HG03442 (cell line): ENCODE data around the gene KLF13.

ENCODE experiments used
- ATAC-seq: cut with Tn5 transposase; IDR thresholded peaks from one replicate; pipeline ENCODE4 v1.9.1; 2021; ENCODE audit warnings: mild to moderate bottlenecking, moderate library complexity; ENCODE audit not compliant: unreplicated experiment

KLF13 gene

DNA sequence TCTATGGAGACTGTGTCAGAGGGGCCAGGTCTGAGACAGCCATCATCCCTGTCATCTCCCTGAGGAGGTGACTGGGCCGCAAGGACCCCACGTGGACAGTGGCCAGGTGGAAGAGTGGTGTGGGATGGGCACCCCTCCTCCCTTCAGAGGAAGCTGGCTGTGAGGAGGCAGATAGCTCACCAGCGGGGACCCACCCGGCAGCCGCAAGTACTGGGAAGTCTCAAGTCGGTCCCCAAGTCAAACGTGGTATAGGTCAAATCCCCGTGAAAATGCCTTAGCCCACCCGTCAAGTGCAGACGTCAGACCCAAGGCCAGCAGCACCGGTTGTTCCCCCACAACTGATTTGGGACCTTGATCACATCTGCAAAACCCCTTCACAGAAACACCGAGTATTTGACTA is 12.3 kb upstream of the KLF13 start:
- no peak for ATAC-seq

DNA sequence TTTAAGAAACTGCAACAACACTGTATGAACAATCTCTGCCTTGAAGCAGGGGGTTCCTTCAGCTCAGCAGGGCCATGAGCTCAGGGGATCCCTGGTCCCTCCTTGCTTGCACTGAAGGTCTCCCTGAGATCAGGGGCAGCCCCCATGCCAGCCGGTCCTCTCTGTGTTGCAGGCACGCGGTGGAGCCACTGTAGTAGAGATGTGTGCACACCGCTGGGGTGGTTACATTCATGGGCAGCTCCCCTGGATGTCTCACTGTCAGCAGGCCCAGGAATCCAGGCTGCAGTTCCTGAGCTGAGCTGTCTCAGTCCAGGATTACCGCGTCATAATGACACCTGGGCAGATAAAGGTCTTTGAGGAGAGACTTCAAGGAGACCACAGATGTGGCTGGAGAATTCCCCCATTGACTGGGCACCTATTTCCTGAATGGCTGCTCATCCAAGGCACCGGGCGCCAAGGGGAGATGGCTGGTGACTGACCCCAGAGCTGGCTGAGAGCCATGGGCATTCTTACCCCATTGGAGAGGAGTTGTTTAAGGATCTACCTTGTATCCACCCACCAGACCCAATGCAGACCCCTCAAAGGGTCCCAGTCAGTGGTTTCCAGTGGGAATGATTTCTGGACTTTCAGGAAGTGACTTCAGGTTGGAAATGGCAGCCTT is 10.4 kb upstream of the KLF13 start:
- no peak for ATAC-seq

DNA sequence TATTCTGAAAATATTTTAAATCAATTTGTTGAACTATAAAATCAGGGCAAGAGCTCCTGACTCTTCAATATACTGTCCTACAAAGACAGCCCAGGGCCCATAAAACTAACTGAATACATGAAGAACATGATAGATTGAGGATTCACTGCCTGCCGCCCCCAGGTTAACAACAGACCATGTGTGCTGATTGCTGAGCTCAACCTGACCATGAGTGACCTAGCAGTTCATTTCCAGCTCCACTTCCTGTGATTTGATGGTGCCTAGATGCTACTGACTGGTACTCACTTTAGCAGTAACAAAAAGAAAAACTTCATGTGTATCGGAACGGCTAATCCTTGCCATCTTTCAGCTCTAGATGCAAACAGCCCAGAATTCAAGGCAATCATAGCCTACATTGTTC is 9.6 kb upstream of the KLF13 start:
- no peak for ATAC-seq

DNA sequence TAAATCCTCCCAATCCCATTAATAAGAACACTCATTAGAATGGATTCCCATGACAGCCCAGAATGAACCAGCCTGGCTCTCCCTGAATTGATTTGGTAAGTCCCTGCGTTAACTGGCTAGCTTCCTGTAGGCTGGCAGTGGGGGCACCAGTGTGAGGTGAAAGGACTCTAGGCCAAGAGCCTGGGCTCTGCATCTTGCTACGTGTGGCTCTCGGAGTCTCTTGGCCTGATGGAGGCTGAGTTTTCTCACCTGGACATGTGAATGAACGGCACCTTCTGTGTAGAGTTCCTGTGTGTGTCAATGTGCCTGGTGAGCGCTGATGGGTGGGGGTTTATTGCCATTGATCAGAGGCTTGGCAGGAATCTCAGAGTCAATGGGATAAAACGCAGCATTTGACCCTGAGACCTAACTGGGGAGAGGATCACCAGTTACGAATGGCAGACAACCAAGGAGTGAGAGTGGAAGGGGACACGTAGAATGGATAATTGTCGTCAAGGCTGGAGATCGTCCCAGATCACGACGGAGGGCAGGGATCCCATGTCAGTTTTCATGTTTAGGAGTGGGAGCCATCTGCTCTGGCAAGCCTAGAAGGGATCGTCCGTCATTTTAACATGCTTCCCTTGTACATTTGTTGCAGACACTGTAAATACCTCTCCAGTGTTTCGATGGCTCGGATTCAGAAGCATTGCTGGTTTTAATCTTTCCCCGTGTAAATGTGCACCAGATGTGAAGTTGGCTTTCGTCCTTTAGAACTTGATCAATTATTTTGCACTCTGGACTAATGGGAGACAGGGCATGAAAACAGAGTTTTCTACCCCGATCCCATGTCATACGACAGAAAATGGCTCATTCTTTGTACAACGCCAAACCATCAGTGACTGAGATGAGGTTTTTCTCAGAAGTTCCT is 9.0 kb upstream of the KLF13 start:
- ATAC-seq = no peak

DNA sequence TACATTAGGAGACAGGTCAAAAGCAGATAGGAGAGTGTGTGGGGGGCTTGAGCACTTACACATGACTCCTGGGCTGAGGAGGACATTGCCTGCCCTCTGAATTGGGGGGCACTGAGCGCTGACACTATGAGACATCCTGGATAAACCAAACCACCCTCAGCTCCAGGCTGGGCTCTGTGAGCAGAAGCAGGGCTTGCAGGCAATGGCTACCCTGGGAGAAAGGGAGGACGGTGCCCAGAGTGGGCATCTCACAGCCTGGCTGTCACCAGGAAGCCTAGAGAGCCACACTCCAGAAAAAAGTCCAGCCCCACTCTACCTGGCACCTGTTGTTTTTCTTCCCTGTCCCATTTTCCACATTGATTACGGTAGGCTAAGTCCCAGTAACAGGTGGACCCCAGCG is 8.2 kb upstream of the KLF13 start:
- ATAC-seq = no peak

DNA sequence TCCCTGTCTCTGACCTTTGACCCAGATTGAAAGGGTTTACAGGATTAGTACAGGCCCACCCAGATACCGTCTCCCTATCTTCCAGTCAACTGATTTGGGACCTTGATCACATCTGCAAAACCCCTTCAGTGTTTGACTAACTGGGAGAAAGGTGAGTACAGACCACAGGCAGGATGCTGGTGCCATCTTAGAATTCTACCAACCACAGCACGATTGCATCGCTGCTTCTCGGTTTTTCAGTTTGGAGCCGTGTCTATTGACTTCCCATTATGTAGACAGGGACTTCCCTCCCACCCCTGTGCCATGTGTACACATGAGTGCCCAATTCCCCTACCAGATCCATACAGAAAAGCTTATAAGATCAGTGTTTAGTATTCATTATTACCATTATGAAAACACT is 6.6 kb upstream of the KLF13 start:
- no peak for ATAC-seq

DNA sequence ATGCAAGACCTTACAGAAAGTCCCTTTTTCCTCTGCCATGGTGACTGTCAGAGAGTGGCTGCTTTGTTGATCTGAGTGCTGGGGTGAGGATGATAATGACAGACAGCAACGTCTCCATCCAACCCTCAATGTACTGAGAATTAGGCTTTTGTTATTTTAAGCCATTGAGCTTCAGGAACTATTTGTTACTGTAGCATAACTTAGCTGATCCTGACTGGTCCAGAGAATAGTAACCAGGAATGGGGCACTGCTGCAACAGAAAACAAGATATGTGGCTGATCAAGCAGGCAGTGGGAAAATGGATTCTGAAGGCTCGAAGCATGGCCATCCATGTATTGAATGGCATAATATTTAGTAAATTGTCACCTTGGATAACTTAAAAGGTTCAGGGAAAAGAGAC is 5.2 kb upstream of the KLF13 start:
- ATAC-seq = no peak

DNA sequence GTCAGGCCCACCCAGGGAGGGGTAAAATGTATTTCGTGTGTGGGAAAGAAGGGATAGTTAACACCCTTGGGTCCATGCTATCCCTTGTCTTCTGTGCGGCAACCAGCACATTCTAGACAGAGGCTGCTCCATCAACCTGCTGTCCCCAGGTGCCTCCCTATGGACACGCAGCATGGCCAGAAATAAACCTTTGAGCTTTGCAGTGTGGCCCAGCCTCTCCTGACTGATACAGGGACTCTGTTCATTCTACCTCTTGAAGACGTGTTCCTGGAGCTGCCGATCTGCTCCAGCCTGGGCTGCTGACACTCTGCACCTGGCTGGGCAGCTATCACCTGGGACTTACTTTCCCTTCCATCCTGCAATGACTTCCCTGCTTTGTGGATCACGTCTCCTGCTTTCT is 4.1 kb upstream of the KLF13 start:
- ATAC-seq = no peak

DNA sequence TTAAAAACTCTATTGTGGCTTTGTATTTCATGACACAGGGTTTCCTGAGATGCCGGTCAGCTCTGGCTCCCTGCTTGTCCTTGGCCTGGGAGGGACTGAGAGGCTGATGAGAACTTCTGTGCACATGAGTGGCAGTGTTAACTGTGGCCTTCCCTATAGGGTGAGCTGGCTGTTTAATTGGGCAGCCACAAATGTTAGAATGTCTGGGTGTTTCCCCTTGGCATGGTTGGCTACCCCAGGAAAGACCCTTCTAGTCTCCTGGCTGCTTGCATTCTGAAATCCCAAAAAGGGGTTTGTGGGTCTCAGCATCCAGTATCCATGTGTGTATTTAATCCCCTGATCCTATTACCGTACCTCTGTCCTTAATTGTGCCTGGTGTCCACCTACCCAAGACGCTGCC is 3.0 kb upstream of the KLF13 start:
- ATAC-seq = no peak

DNA sequence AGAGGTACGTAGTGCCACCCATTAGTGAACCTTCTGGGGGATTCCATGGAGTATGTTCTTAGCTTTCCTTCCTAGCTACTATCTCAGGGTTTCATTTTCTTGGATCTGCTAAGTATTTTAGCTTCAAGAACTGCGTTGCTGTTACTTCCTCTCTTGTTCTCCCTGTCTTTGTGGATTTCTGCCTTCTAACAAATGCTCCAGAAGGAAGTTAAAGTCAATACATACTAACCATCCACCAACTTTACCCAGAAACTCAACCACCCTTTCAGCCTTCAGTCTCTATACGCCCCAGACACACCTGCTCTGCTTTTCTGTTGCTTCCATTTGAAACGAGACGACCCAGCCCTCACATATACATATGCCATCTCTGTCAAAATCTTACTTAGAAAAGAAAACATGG is 2.4 kb upstream of the KLF13 start:
- ATAC-seq = no peak

DNA sequence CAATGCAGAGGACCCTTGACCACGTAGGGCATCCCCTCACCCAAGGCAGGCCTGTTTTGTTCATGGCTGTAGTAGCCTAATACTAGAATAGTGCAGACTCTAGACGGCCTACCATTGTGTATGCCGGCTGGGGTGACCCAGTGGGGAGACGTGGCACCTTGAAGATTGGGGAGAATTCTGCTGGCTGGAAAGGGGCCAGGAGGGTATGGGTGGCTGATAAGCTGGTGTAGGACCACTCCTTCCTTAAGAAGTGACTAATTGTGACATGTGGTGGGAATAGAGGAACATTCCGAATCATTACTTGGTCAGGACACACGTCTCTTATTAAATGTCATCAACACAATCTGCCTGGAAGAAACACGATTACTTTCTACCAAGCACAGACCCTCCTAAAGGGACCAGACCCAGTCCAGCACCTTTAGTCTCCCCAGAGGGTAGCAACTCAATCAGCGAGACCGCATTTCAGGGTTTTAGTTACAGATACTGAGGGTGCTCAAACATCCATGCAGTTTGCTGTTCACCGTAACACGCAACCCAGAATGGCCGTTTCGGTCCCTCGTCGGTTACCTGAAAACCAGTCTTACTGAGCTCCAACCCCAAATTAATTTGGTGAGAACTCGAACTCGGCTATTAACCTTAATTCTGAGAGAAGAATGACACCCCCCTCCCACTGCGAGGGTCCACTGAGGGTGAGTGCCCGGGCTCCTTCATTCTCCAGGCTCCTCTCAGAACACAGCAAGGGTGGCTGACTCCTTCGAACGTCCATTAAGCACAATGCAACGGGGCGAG is 1.6 kb upstream of the KLF13 start:
- ATAC-seq = no peak

DNA sequence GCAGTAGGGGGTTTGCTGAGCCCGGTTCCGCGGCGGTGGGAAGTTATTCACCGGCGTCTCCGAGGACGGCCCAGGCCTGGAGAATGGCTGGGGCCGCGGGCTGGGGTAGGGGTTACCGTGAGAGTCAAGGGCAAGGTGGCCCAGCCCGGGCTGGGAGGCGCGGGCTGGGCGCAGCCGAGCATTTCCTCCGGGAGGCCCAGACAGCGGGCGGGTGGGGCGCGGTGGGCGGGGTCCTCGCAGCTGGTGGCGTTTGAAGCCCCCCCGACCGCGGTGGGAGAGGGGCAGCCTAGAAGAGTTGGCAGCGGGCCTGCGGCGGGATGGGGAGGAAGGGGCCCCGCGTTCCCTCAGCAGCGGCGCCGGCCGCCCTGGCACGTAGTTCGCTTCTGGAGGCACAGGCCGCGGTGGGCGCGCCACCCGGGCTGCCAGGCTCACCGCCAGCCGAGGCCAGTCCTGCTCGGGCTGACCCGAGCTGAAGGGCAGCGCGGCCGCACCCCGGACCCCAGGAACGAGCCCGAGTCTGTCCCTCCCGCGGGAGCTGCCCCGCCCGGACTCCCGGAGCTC is 960 bp upstream of the KLF13 start:
- ATAC-seq = peak; percentile 3

DNA sequence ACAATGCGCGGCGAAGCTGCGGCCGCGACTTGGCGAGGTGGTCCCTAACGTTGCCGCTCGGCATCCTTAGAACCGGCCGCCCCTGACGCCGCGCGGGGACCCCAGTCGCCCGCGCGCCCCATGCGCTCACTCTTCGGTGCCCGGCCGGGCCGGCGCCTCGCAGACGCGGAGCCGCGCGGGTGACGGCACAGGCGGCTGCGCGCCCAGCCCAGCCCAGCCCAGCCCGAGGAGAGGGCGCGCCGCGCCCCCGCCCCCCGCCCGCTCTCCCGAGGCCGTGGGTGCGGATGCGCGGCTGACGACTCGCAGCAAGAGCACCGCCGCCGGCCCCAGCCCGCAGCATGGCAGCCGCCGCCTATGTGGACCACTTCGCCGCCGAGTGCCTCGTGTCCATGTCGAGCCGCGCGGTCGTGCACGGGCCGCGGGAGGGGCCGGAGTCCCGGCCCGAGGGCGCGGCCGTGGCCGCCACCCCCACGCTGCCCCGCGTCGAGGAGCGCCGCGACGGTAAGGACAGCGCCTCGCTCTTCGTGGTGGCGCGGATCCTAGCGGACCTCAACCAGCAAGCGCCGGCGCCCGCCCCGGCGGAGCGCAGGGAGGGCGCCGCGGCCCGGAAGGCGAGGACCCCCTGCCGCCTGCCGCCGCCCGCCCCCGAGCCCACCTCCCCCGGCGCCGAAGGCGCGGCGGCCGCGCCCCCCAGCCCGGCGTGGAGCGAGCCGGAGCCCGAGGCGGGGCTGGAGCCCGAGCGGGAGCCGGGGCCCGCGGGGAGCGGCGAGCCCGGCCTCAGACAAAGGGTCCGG is 437 bp downstream of the KLF13 start:
- ATAC-seq = peak; percentile 6

DNA sequence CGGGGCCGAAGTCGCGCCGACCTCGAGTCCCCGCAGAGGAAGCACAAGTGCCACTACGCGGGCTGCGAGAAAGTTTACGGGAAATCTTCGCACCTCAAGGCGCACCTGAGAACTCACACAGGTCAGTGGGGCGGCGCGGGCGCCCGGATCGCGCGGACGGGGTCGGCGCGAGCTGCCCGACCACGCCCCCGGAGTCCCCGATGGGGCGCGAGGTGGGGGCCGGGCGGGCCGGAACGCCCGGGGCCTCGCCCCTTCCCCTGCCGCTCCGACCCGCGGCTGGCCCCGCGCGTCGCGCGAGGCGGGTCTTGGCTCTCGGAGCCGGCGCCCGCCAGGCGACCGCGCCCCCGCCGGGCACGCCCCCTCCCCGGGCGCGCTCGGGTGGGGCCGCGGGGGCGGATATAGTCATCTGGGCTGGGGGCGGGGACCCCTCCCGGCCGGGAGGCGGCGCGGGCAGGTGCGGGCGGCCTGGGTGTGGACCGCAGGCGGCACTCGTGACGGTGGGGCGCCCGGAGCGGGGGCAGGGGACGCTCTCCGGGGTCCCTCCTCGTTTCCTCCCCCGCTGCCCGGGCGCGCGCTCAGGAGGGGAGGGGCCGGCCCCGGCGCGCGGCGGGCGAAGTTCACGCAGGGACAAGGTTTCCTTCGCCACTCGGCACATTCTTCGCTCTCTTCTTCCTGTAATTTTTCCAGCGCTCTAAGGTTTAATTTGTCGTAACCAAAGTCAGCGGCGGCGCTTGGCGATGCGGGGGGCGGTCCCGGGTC is 1.2 kb downstream of the KLF13 start:
- ATAC-seq = no peak

DNA sequence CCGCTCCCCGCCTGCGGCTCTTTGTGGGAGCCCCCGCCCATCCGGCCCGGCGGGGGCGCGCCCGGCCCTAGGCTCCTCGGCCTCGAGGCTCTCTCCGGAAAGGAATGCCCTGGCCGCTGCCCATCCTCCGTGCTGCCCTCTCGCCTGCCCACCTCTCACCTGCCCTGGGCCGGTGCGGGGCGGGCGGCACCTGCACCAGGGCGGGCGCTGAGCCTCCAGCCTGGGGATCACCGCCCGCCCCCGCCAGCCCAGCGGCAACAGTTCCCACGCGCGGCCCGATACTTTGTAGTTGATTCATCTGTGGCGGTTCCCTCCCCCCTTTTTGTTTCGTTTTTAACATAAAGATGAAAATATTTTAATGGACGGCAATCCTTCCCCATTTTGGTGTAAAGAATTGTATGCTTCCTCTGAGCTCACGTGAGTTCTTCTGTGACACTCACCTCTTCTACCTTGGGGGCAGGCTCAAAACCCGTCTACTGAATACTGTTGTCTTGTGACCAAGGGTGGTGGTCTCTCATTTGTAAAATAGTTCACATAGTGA is 1.9 kb downstream of the KLF13 start:
- no peak for ATAC-seq

DNA sequence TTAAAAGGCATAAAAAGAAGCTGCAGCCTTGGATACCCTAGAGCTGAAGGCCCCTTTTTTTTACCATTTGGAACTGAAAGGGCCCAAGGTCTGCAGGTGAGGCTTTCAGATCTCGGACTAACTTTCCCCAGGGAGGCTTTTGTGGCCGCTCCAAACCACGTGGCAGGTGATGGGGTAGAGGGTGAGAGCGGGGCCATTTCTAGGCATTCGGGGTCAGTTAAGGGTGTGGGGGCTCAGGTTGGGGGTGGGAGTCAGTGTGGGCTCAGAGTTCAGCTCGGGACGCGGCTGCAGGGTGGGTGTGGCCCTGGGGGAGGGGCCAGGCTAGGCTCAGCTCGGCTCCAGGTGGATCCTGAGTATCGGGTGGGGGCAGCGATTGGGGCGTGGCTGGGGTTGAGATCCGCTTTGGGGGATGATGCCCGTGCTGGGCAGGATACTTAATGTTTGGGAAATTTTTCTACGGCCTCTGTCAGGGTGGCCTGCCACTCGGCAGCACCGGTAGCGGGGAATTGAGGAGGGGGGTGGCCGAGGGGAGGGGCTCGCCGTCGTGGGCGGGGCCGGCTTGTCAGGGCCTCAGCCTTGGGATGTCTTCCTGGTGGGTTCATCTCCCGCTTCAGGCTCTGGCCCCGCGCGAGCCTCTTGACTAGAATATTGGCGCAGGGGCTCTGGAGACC is 2.5 kb downstream of the KLF13 start:
- ATAC-seq = no peak

DNA sequence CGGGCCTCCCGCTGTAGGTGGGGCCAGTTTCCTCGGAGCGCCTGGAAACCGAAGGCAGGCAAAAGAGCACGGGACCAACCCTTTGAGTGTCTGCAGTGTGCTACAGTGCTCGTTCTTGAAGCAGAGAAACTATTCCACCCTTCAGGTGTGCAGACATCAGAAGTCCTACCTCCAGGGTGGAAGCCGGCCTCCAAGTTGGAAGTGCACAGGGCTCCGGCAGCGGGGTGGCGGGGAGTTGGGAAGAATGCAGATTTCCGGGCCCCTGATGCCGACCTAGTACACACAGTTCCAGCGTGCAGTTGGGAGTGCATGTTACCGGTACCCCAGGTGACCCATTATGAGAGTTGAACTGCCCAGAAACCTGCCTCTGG is 3.0 kb downstream of the KLF13 start:
- no peak for ATAC-seq

DNA sequence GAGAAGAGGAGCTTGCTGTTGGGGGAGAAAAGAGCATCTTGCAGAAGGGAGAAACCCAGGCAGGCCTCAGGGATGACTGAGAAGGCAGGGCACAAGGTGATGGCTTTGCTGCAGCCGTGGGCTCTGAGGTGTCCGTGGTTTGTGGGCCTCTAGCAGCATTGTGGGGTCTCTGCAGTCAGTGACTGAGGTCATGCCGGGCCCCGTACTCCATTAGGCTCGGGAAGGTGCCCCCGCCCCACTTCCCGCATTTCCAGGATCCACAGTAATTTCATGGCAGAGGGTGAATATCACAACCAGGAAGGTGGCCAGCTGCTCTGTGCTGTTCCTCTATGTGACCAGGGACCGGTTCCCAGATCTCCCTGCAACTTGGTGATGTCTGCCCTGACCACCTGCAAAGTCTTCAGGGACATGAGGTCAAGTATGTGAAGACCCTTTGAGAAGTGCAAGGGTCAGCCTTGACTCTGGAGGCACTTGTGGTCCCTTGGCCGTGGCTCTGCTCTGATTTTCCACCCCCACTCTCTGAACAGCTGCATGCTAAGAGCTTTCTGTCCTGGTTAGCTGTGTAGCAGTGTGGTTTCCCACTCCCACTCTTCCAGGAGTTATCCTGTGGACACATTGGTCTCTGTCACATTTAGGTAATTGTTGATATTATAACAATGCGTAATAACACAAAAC is 3.6 kb downstream of the KLF13 start:
- no peak for ATAC-seq

DNA sequence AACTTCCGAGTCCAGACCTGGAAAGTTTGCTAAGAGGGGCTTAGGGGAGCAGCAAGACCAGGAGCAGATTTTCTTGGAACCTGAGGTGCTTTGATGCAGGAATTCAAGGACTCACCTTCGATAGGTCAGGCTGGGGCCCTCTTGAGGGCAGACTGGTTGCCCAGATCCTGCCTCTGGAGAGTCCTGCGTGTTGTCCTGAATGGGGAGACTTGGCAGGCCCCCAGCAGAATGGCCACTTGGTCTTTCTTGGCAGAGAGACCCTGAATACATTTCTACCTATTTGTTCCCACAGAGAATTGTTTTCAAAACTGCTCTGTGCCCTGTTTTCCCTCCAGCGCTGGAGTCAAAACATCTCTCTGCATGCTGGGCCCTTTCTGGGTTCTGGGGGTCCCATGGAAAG is 4.2 kb downstream of the KLF13 start:
- no peak for ATAC-seq
